ENCODE measurements around the gene MRPS11. TPM values are rescaled to one million over a fixed set of nuclear protein-coding genes. Genes with fewer than 3 reads are reported as not detected.

Gene MRPS11
- total and polyA plus RNA-seq, 2 of the 4 experiments (the other 2 are of a cell fraction) = 66.1 to 87.8 TPM

DNA sequence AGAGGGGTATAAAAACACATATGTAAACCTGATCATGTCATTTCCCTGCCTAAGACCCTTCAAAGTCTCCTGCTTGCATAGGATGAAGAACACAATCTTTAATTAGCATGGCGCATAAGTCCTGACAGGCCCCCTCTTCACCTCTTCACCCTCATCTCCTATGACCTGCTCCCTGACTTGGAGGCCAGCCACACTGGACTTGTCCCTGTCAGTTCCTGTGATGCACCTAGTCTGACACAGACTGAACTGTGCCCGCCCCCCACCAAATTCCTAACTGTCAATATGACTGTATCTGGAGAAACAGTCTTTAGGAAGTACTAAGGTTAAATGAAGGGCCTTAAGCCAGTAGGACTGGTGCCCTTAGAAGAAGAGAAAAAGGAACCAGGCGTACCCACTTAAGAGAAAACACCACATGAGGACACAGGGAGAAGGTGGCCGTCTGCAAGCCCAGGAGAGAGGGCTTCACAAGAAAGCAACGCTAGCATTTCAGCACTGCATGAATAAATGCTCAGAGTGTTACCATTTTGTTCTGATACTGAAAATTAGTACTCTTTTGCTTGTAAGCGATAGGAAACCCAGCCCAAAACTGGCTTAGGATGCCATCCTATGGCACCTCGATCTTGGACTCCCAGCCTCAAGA, 34.3 kb upstream of the MRPS11 start:
- H3K4me1 ChIP-seq (ENCODE audit: control insufficient read depth, insufficient read depth, low read length) = no peaks in the 10 kb centered on the region

More for the DNA sequence above, 34.3 kb upstream of the MRPS11 start:
- Histone ChIP-seq H3K9me3 (ENCODE audit: control insufficient read depth, insufficient read depth, low read length) (no peaks in the 10 kb centered on the region), H2AK9ac (replicated peaks; ENCODE audit: low read depth, low read length, poor library complexity) (no peak overlapping the region), H3K9me1 (ENCODE audit: insufficient read depth, low read length) (no peaks in the 10 kb centered on the region), H3K4me3 (ENCODE audit: insufficient read depth, low read depth, low read length) (no peak overlapping the region), H3K23ac (ENCODE audit: low read depth, low read length) (no peak overlapping the region), H3K18ac (ENCODE audit: low read depth, low read length) (no peak overlapping the region), H3K27me3 (ENCODE audit: control insufficient read depth, insufficient read depth, low read length) (peaks cover 1% of the 10 kb centered on the region; the same call in 1 of the 2 replicates), H4K5ac (ENCODE audit: low read depth, low read length) (no peak overlapping the region), H2BK20ac (ENCODE audit: low read depth, low read length) (no peak overlapping the region), H3K56ac (ENCODE audit: extremely low read depth, insufficient read depth, low read length) (no peak overlapping the region), H2BK5ac (ENCODE audit: low read depth, low read length, poor library complexity, severe bottlenecking) (no peak overlapping the region), H4K20me1 (ENCODE audit: insufficient read depth, low read length) (no peaks in the 10 kb centered on the region), H2BK120ac (ENCODE audit: low read depth, low read length) (no peak overlapping the region), H3K4ac (ENCODE audit: low read depth, low read length) (no peak overlapping the region), H2AFZ (replicated peaks; ENCODE audit: low read length, poor library complexity) (no peak overlapping the region), H2AK5ac (ENCODE audit: low read depth, low read length) (no peak overlapping the region), H3K36me3 (ENCODE audit: control insufficient read depth, insufficient read depth, low read length) (no peaks in the 10 kb centered on the region), H3K9ac (ENCODE audit: low read depth, low read length) (no peak overlapping the region), H2BK15ac (ENCODE audit: low read depth, low read length) (no peak overlapping the region), H3K4me2 (ENCODE audit: low read depth, low read length) (no peak overlapping the region), H3K27ac (ENCODE audit: insufficient read depth, low read length) (no peak overlapping the region), H4K91ac (ENCODE audit: insufficient read depth, low read depth, low read length) (no peak overlapping the region), H3K79me1 (ENCODE audit: low read depth in 1 of 2, low read length in 2 of 2) (no peaks in the 10 kb centered on the region), H3K14ac (replicated peaks; ENCODE audit: low read depth, low read length) (no peak overlapping the region), H4K8ac (ENCODE audit: low read depth in 2 of 2, low read length in 2 of 2) (no peak overlapping the region)
- ATAC-seq (ENCODE audit: low read depth) = no peak
- in situ Hi-C loops (cut with MboI; ENCODE audit: low sequenced_read_pairs) (no loop called here), intact Hi-C loops (cut with micrococcal nuclease) (no loop called here), dilution Hi-C loops (cut with HindIII; ENCODE audit: low sequenced_read_pairs, unreplicated experiment) (no loop called here)
- ChIA-PET POLR2A (ENCODE audit: unreplicated experiment) (no interaction called here), CTCF (no interaction called here)
- no peak for TF ChIP-seq MAFK (IDR thresholded peaks at IDR 0.05; ENCODE audit: low read depth, low read length)
- TF ChIP-seq CTCF (conservative IDR thresholded peaks at IDR 0.05; ENCODE audit: low read depth, low read length) = no peak
- TF ChIP-seq NFE2L2 (IDR thresholded peaks at IDR 0.05; ENCODE audit: low read depth, low read length) = no peak
- TF ChIP-seq ELK1 (IDR thresholded peaks at IDR 0.05; ENCODE audit: borderline replicate concordance, low read depth, low read length) = no peak
- TF ChIP-seq MAZ (IDR thresholded peaks at IDR 0.05; ENCODE audit: borderline replicate concordance, low read depth, low read length) = no peak
- DNase-seq = no peak
- WGBS, 2 experiments (ENCODE audit: extremely low coverage in 2 of 2, insufficient read length in 1 of 2) = 46% methylated on average over 3 of the region's 7 CpGs; no CpG with 5 or more reads in 1 of the 2 experiments
- no TSS peak for BruUV-seq (replicated peaks)

Measured in IMR-90 (cell line).